Gastrocnemius medialis (tissue), 4 donors: ENCODE results near the gene NTM. TPM values are rescaled to one million over a fixed set of nuclear protein-coding genes. Genes with fewer than 3 reads are reported as not detected.

ENCODE experiments used
- ATAC-seq, 2 donors: fragments of 150-250 bp; one replicate each; pipeline ENCODE4 v1.9.1; 2016
- DNase-seq, 2 donors: peaks; one replicate each; pipeline ENCODE4 v3.0.0-alpha.2; 2019
- H3K27ac ChIP-seq, 4 donors: fragments of 200-600 bp; sonication (generic); 1 replicate in 1 of 4; 2 replicates in 3 of 4; pipeline ENCODE4 v1.5.1; 2016 to 2018; ENCODE audit warnings: mild to moderate bottlenecking in 2 of 4, moderate library complexity in 1 of 4
- H3K27me3 ChIP-seq, 3 donors: fragments of 200-600 bp; sonication (generic) in 2 of 3; 1 replicate in 1 of 3; 2 replicates in 2 of 3; pipeline versions ENCODE4 v1.5.1 to v1.6.0; 2016 to 2019; ENCODE audit warnings: mild to moderate bottlenecking in 1 of 3, moderate library complexity in 1 of 3
- H3K36me3 ChIP-seq, 2 donors: fragments of 200-600 bp; sonication (generic) in 1 of 2; one replicate each; pipeline ENCODE4 v1.5.1; 2017 to 2018
- H3K4me1 ChIP-seq, 2 donors: fragments of 200-600 bp; sonication (generic) in 1 of 2; one replicate each; pipeline ENCODE4 v1.5.1; 2016 to 2017; ENCODE audit warnings: mild to moderate bottlenecking in 2 of 2
- H3K4me3 ChIP-seq, 4 donors: fragments of 200-600 bp; sonication (generic) in 3 of 4; 1 replicate in 1 of 4; 2 replicates in 3 of 4; pipeline ENCODE4 v1.5.1; 2016 to 2019; ENCODE audit warnings: mild to moderate bottlenecking in 2 of 4
- H3K9me3 ChIP-seq, 3 donors: fragments of 200-600 bp; sonication (generic) in 2 of 3; 1 replicate in 1 of 3; 2 replicates in 2 of 3; pipeline ENCODE4 v1.5.1; 2016 to 2019
- CTCF ChIP-seq, 5 experiments: fragments of 450-650 bp in 3 of 5; fragments of 200-600 bp in 2 of 5; sonication (generic) in 2 of 5; IDR thresholded peaks in 4 of 5; conservative IDR thresholded peaks in 1 of 5; 1 replicate in 4 of 5; 2 replicates in 1 of 5; pipeline ENCODE4 v1.5.1; 2016 to 2019; ENCODE audit warnings: antibody characterized with exemption in 5 of 5, mild to moderate bottlenecking in 3 of 5, moderate library complexity in 3 of 5
- POLR2A ChIP-seq, 2 donors: fragments of 450-650 bp; IDR thresholded peaks; one replicate each; pipeline ENCODE4 v1.6.1; 2017; ENCODE audit warnings: antibody characterized with exemption in 2 of 2, mild to moderate bottlenecking in 2 of 2, moderate library complexity in 2 of 2
- in situ Hi-C, 4 donors: fragments of 200-750 bp; cut with MboI; loops; one replicate each; pipeline versions ENCODE4 v1.15.0 to v1.8.0; 2017; ENCODE audit warnings: low sequenced_read_pairs in 4 of 4
- intact Hi-C: fragments of 100-400 bp; cut with DNase I; formaldehyde crosslinking; loops from one replicate; pipeline ENCODE4 v1.15.1; 2023; ENCODE audit warnings: low total_unique reads
- total RNA-seq, 4 donors: library from RNA; depleted of rRNA; stranded (reverse); fragments of >200 nt; gene quantifications; one replicate each; pipeline versions ENCODE4 v1.1.0 to v1.2.3, GENCODE V29; 2016

Gene NTM
- total RNA-seq, 4 donors from 2014 or later, result 0.69 TPM; not detected in 3

DNA sequence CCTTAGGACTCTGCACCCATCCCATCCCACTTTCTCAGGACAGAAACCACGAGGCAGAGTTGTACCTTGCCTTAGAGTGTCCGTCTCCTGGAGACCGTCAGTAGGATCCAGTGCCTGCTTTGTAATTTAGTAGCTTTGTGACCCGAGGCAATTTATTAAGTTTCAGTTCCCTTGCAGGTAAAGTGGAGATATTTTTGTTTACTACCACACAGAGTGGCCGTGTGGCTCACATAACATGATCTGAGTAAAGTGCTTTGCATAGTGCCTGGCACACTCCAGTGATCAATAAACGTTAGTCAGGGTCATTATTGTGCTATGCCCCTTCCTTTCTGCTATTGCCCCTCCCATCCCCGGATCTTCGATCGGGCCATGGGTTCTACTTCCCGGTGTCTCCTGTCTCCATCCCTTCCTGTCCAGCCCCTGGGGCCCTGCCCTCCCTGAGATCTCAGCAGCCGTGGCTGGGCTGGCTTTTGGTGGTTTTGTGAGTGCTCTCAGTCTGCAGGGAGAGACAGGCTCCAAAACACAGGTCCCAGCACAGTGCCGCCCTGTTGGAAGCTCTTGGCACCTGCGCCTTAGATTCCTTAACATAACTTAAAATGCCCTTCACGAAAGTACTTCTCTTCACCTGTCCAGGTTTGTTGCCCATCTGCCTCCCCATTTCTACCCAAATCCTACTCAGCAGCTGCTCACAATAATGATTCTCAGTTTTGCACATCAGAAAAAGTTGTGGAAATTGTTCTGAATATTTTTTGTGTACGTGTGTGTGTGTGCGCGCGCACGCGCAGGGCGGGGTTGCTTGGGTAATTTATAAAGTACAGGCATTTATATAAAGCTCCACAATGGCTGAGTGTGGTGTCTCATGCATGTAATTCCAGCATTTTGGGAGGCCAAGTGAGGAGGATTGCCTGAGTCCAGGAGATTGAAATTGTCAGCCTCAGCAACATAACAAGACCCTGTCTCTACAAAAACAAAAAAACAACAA, 753.7 kb downstream of the NTM start:
- intact Hi-C loops, result no loop called here
- H3K27me3 ChIP-seq, result no peaks in the 10 kb centered on the region
- no peak for ATAC-seq
- no peak for DNase-seq
- H3K4me1 ChIP-seq, result peaks cover 0 to 18% of the 10 kb centered on the region in 2 donors
- H3K36me3 ChIP-seq, result no peaks in the 10 kb centered on the region
- no peak overlapping the region for H3K27ac ChIP-seq
- in situ Hi-C loops, result no loop called here
- no peak for TF ChIP-seq CTCF (IDR thresholded peaks at IDR 0.05 in 4 of 5, conservative IDR thresholded peaks at IDR 0.05 in 1 of 5)
- TF ChIP-seq POLR2A (IDR thresholded peaks at IDR 0.05), result no peak
- no peak overlapping the region for H3K4me3 ChIP-seq
- H3K9me3 ChIP-seq, result no peaks in the 10 kb centered on the region

GRCh38 chr11:132125988-132126871, 755.8 kb downstream of the NTM start:
- DNase-seq, result peak; percentile 6 to 24
- Histone ChIP-seq H3K4me1 (peaks cover 0 to 18% of the 10 kb centered on the region in 2 donors), H3K36me3 (no peaks in the 10 kb centered on the region), H3K27ac (peak overlapping the region in 3 of 4 donors; percentile 27 to 43 (median 28)), H3K27me3 (no peaks in the 10 kb centered on the region), H3K9me3 (no peaks in the 10 kb centered on the region), H3K4me3 (peak overlapping the region; percentile 32 to 51 (median 39))
- ATAC-seq, result peak; percentile 21 to 48
- TF ChIP-seq POLR2A (IDR thresholded peaks at IDR 0.05) (no peak), CTCF (IDR thresholded peaks at IDR 0.05 in 4 of 5, conservative IDR thresholded peaks at IDR 0.05 in 1 of 5) (no peak)
- in situ Hi-C loops, result loop anchor here in 3 of 4 donors (25.0 kb wide), 2 partner anchors 264 to 389 kb away; no protein-coding TSS in a partner anchor
- intact Hi-C loops, result loop anchor here (2.0 kb wide), 1 partner anchor 257 kb away; no protein-coding TSS in a partner anchor

DNA sequence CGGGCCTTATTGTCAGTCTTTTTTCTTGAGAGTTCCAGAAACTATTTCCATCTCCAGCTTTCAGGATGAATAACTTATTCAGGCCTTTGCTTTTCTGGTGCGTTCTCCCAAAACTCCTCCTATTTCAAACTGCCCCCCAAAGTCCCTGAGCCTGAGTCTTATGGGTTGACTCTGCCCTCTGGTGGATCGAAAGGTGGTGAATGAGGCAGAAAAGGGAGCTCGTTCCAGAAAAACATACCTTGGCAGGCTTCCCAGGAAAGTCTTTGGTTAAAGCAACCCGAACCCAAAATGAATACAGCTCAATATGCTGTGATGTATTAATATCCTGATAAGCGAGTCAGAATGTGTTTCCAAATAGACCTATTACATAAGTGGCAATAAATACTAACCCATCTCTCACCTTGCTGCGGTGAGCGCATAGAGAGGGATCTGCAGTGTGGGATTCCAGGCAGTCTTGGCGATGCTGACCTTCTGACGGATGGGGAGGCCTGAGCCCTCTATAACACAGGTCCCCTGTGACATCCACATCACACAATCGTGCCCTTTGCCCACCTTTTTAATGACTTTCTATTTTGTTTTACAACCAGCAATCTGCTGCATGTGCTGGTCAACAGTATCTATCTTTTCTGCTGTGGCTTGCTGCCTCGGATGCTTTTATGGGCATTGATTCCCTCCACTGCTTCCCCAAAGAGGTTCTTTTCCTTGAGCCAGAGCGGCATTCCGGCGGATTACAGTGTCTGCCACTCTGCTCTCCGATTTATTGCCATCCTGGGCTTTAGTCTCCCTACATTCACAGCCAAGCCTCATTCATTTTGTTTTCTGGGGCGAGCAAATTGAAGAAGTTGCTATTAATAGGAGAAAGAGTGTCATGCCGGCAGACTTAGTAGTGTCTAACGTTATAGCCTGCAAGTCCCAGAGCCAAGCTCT, 756.8 kb downstream of the NTM start:
- Histone ChIP-seq H3K9me3 (no peaks in the 10 kb centered on the region), H3K27ac (peak overlapping the region in 3 of 4 donors; percentile 27 to 43 (median 28)), H3K36me3 (no peaks in the 10 kb centered on the region), H3K27me3 (no peaks in the 10 kb centered on the region), H3K4me3 (peak overlapping the region; percentile 32 to 51 (median 39)), H3K4me1 (peaks cover 0 to 18% of the 10 kb centered on the region in 2 donors)
- TF ChIP-seq POLR2A (IDR thresholded peaks at IDR 0.05), result no peak
- peak in 2 of 5 experiments; percentile 22 to 29 for TF ChIP-seq CTCF (IDR thresholded peaks at IDR 0.05 in 4 of 5, conservative IDR thresholded peaks at IDR 0.05 in 1 of 5)
- peak in 1 of 2 donors; percentile 65 for ATAC-seq
- in situ Hi-C loops, result loop anchor here in 3 of 4 donors (25.0 kb wide), 2 partner anchors 265 to 390 kb away; no protein-coding TSS in a partner anchor
- peak; percentile 16 to 36 for DNase-seq
- intact Hi-C loops, result loop anchor here (2.0 kb wide), 1 partner anchor 258 kb away; no protein-coding TSS in a partner anchor
